HG03139 (cell line): ENCODE data around the gene SYTL3.
"Not testable (repeated sequence)": the region's sequence is repeated elsewhere in the genome, so short reads cannot be mapped to it uniquely, and the experiment has no call there.

ENCODE experiments used
- ATAC-seq: cut with Tn5 transposase; IDR thresholded peaks from one replicate; pipeline ENCODE4 v1.9.1; 2021; ENCODE audit not compliant: unreplicated experiment

The SYTL3 gene

DNA sequence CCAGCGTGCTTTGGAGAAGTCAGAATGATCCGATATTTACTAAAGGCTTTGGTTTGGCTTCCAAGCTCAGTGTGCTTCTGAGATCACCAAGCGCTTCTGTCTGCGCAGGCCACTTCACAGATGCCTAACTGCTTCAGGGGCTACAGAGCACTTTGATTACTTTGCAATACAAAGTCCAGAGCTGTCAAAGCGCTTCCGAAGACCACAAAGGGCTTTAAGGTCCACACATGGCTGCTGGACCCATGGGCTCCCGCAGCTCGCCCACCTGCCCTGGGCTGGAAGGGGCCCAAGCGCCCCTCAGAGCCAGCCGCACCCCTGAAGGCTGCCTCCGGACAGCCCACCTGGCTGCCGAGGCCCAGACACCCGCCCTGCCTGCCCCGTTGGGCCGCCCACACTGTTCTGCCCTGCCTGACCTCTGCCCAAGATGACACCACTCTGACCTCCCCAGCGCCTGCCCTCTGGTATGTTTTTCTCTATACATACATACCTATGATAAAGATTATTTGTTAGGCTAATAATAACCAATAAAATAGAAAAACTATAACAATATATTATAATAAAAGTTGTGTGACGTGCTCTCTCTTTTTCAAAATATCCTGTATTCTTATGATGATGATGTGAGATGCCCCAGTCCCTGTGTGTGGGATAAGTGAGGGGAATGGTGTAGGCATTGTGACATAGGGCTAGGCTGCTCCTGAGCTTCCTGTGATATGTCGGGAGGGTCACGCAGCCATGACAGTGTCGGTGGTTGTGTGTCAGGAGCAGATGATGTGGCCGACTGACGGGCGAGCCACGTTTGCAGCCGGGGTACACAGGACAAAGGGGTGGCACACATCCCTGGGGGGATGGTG is 27.9 kb upstream of the SYTL3 start:
- no peak for ATAC-seq

- ATAC-seq = no peak
These were observed 27.2 kb upstream of the SYTL3 start for GRCh38 chr6:158622545-158623190.

DNA sequence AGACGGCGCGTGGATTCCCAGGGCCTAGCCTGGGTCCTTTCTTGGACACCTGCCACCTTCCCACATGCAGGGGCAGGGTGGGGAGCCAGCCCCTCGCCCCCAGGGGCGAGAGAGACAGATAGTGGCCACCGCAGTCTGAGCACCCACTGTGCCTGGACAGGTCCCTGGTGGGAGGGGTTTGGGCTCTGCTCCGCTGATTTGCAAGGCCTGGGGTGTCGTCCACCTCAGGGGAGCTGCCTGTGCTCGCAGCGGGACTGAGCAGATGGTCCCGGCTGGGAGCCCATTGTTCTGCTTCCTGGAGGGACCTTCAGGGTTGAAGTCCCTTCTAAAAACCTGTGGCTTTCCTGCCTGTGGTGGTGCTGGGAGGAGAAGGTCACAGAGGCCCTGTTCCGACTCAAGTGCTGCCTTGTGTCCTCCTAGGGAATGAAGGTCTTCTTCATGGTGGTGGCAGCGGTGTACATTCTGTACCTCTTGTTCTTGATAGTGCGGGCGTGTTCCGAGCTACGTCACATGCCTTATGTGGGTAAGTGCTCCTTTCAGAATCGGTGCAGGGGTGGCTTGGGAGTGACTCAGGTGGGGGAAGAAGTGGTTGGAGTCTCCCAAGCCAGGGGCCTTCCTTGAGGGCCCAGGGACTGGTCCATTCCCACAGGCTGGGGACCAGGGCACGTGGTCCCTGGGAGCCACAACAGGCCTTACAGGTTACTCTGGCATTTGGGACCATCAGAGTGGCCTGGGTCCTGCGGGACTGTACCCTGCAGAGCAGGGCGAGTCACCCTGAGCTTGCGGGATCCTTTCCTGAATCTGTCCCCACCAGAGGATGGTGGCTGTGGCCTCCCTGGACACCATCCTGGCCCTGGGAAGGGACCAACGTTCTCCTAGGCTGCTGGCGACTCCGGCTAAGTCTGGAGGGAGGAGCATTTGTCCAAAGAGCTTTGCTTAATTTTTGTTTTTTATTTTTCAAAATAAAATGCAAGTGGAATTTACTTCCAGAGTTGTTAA is 24.9 kb upstream of the SYTL3 start:
- no peak for ATAC-seq

DNA sequence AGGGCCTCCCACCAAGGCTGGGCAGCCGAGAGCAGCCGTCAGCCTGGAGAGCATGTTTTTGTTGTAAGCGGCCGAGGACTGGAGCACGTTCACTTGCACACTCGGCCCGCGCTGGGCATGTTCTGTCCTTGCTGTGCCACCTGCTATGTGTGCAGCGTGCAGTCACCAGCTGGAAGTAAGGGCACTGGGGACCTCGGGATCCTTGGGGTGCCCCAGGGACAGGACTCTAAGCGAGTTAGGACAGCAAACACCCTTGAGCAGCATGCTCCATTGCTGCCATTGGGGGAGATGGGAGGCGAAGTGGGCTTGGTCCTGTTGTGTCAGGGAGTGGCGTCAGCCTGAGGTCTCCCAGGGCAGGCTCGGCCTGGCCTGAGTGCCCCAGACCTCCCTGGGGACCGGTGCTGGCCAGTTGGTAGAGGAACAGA is 24.0 kb upstream of the SYTL3 start:
- ATAC-seq = no peak

GRCh38 chr6:158626360-158627167 is 23.3 kb upstream of the SYTL3 start:
- no peak for ATAC-seq

- no peak for ATAC-seq
These were observed 22.5 kb upstream of the SYTL3 start for GRCh38 chr6:158627168-158627939.

- no peak for ATAC-seq
These were observed 22.0 kb upstream of the SYTL3 start for GRCh38 chr6:158627940-158628211.

DNA sequence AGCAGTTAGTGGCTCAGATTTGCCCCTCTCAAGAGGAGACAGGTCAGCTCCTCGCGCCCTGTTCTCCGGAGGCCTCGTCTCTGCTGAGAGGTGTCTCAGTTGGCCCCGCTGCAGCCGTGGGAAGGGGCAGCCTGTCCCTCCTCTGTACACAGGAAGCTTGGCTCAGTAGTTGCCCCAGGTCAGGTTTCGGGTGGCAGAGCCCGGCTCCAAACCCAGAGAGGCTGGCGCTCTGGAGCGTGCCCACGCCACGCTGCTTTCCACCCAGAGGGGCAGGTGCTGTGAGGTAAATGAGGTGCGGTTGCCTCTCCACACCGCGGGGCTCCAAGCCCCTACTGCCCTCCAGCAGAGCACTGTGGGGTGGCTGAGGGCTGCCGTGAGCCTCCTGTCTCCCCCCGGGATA is 21.3 kb upstream of the SYTL3 start:
- ATAC-seq = no peak

- ATAC-seq = no peak
These were observed 20.3 kb upstream of the SYTL3 start for GRCh38 chr6:158629367-158630221.

GRCh38 chr6:158630938-158631616 is 18.8 kb upstream of the SYTL3 start:
- ATAC-seq = no peak

DNA sequence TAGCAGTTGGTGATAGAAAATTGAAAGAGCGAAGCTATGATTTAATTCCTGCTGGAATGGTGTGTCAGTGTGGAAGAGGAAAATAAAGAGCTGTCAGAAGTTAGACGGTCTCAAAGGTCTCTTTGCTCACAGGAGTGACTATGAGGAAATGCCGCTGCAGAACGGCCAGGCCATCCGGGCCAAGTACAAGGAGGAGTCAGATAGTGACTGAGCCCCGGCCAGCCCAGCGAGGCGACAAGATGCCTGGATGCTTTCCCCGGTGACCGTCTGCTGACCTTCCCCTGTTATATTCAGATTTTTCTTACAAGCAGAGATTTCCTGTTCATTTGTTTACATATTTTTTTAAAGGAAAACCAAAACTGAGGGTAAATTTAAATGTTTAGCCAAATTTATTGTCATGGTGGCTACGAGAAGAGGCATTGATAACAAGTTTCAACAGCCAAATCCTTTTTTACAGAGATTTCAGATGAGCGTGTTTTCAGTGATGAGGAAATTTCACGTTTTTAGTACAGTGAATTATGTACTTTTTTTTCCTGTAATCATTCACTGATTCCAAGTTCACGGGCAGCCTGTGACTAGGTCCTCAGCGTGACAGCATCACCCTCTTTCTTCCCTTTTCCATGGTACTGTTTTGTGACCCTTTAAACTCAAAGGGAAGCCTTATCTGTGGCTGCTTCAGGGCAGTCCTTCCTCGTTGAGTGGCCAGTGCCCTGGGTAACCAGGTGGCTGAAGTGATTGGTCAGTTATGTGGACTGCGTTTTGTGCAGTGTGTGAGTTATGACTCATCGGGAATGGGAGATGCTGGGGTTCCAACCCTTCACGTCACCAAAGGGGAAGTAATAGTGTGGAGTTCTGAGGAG is 17.9 kb upstream of the SYTL3 start:
- no peak for ATAC-seq

- ATAC-seq = not testable (repeated sequence)
These were observed 17.2 kb upstream of the SYTL3 start for GRCh38 chr6:158632538-158633119.

GRCh38 chr6:158633127-158633526 is 16.7 kb upstream of the SYTL3 start:
- ATAC-seq = no peak

DNA sequence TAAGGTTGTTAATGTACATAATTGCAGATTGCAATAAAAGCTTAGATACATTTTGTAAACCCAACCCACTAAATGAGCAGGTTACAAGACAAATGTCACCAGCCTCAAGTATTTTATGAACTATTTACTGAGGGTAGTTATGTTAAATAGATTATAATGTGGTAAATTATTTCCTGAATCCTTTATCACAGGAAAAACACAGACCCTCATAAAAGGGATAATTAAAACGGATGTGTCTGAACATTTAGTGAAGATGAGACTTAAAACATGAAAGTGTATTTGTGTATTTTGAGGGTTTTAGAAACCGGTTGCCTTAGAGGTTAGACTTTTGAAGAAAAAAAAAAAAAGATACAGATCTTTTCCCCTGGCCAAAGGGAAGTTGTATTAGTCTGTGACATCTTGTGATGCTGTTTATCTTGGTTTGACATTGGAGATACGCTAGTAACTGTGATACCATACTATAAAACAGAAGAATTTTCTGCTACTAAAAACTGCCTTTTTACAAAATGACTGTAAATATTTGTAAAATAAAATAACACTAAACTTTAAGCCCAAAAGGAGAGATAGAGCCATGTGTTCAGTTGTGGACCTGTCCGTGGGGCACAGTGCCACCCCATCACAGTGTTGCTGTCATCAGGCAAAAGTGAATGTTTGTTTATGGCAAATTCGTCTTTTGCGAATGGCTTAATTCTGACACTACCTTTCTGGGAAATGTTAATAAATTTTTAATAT is 15.0 kb upstream of the SYTL3 start:
- ATAC-seq = no peak

- no peak for ATAC-seq
These were observed 14.3 kb upstream of the SYTL3 start for GRCh38 chr6:158635427-158636073.

- no peak for ATAC-seq
These were observed 13.1 kb upstream of the SYTL3 start for GRCh38 chr6:158636778-158637177.
